GM18519 (cell line): Measurements from ENCODE around the gene HOXB5.

ENCODE experiments used
- ATAC-seq: cut with Tn5 transposase; IDR thresholded peaks from one replicate; pipeline ENCODE4 v1.9.1; 2021; ENCODE audit warnings: mild to moderate bottlenecking, moderate library complexity; ENCODE audit not compliant: unreplicated experiment, low FRiP score

HOXB5 gene

DNA sequence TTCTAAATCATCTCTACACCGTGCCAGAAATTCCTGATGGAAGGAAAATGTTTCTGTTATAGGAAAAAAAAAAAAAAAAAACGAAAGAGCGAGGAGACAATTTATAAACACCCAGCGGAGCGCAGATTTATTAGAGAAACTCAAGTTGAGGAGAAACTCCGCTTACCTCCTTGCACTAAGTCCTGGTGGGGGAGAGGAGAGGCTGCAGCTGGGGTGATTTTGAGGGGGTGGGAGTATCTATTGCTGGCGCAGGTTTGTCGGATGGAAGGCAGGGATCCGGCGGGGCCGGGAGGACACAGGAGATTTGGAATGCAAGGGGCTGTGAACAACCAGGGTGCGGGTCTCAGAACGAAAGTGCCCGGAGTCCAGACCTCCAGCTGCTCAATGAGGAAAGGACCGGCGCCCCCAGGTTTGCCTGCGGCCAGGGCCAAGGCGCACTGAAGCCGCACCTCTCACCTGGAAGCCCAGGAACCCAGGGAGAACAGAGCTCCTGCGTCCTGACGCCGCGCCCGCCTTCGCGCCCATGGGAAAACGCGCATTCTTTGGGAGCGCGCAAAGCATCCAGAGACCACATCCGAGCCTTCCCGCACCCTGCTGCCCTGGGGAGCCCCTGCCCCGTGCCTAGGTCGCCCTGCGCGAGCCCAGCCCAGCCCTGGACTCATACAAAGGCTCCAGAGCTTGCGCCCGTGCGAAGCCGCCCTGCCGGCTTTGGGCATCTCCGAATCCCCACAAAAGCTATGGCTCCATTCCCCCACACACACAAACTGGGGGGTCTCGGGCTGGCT is 24.1 kb upstream of the HOXB5 start:
- ATAC-seq = no peak

DNA sequence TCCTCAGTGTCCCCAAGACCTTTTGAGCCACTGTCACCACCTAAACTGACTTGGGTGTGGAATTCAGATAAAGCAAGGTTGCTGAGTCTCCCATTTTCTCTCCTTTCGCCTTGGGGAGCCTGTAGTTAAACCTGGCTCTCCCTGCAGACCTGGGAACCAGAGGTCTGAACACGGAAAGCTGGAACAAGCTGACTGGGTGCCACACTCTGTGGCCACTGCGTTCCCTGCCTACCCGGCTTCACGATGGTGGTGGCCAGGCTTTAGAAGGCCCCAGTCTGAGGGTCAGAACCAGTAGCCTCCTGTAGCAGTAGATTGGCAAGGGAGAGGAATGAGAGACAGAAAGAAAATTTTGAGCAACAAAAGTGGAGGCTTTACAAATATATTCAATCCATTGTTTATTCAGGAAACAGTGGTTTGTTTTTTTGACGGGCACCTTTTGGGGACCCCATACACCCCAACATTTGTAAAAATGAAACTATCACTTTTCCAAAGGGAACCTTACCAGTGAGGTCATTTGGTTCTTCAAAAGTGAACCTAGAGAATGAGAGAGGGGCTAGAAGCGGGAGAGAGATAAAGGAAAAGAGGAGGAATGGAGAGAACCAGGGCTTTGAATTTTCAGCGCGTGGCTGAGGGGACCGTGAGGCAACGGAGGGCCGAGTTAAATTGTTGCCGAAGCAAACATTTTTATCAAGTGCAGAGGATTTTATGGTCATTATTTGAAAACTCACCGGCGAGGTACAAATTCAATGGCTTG is 23.3 kb upstream of the HOXB5 start:
- no peak for ATAC-seq

- ATAC-seq = no peak
These were observed 22.6 kb upstream of the HOXB5 start for GRCh38 chr17:48615963-48616716.

GRCh38 chr17:48615047-48615962 is 21.7 kb upstream of the HOXB5 start, which contains the start of gene HOXB8:
Gene HOXB8, minus strand, starts transcription at chr17:48615292. Its CDS starts 588 bp downstream, at chr17:48614704.
- no peak for ATAC-seq

GRCh38 chr17:48613862-48614694 is 20.5 kb upstream of the HOXB5 start:
- no peak for ATAC-seq

- ATAC-seq = no peak
These were observed 19.5 kb upstream of the HOXB5 start for GRCh38 chr17:48612854-48613691.

DNA sequence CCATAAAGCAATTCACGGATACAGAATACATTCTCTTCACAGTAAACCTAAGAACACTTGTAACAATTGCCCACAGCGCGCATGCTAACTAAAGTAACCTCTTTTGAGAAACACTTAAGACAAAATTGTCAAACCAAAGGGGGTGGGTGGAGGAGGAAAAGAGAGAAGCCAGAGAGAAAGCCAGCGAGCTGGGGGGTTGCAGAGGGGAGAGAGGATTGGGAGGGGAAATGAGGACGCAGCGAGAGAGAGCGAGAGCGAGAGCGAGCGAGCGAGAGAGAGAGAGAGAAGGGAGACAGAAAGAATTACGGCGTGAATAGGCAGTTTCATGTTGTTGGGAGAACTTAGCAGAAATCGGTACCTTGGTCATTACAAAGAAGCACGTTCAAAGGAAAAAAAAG is 18.9 kb upstream of the HOXB5 start:
- no peak for ATAC-seq

DNA sequence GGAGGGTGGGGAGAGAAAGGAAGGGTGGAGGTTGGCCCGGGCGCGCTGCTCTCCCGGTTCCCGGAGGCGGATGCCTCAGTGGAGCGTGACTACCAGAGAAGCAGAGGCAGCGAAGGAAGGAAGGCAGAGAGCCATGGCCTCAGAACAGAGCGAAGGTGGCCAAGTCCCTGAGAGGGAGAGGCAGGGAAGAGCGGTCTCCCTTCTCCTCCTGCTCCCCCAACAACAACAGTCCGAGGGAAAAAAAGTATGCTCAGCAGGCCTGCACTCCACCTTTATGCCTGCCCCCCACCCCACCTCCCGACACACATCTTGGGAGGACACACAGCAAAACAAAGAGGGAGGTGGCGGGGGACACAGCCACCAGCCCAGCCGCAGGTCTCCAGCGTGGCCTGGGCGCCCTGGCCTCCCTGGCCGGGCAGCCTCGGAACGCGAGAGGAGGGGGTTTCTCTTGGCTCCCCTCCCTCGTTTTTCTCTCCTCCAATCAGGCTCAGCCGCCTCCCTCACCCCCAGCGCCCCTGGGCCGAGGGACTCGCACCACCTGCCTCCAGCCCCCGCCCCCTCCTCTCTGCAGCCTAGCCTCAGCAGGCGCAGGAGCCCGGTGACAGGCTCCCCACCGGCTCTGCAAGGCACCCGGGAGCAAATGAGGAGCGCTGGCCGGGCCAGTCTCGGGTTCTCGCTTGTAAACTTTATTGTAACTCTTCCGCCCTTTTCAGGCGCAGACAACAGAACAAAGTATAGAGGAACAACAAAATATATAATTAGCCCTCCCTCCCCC is 18.3 kb upstream of the HOXB5 start:
- no peak for ATAC-seq

GRCh38 chr17:48611213-48611612 is 17.6 kb upstream of the HOXB5 start:
- no peak for ATAC-seq

DNA sequence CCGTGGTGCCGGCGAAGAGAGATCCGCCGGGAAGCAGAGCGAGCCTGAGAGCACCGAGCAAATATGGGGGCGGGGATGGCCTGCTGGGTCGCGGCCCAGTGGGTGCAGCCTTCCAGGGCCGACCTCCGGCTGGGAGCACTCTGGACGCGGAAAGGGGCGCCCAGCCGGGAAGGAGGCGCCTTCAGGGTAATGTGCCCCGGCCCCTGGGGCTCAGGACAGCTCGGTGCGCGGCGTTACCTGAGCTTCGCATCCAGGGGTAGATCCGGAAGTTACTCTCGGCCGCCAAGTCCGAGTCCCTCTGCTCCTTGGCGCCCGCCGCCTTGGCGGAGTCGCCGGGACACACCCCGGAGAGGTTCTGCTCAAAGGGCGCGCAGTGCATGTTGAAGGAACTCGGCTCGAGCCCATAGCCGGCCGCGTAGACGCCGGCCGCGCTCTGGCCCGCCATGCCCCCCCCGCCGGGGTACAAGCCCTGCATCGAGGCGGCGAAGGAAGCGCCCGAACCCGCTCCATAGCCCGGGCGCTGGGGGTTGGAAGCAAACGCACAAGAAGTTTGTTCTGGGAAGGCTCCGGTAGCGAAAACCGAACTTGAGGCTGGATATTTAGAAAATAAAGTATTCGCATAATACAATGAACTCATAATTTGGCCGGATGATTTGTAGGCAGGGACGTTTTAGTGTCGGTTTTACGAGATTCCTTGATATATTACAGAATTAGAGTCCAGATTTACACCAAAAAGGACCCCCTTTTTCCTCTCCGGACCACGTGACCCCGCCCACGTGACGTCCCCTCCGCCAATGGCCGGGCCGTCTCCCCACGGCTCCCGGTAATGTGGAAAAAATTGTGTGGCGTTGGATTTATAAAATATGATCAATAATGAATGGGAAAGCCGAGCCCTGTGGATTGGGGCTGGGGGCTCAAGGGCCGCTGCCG is 17.0 kb upstream of the HOXB5 start, which contains the start of gene HOXB7:
Gene HOXB7, minus strand, starts transcription at position 736 of the 930 bp plus-strand sequence. Its CDS starts 99 bp downstream, at position 637.
- no peak for ATAC-seq

DNA sequence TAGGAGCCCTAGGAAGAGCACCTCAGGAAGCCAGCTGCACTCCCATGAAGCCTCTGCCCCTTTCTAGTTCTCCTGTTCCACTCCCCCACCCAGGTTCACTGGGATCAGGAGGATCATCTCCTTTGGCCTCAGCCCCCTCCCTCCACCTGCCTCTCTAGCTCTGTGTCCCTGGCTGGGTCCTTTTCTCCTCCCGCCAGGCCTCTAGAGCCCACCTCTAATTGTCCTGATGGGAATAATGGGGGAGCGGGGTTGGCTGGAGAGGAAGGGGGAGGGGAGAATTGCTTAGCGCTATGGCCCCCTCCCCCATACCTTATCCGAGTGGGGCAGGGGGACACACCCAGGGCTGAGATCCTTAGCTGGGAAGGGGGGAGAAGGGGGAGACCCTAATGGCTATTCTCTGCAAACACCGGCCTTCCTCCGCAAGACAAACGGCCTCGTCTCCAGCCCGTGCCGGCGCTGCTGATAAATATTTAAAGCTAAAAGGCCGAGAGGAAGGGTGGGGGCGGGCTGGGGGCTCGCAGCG is 16.2 kb upstream of the HOXB5 start:
- ATAC-seq = no peak

- ATAC-seq = no peak
These were observed 15.5 kb upstream of the HOXB5 start for GRCh38 chr17:48609033-48609432.

- ATAC-seq = no peak
These were observed 14.9 kb upstream of the HOXB5 start for GRCh38 chr17:48608494-48608834.

DNA sequence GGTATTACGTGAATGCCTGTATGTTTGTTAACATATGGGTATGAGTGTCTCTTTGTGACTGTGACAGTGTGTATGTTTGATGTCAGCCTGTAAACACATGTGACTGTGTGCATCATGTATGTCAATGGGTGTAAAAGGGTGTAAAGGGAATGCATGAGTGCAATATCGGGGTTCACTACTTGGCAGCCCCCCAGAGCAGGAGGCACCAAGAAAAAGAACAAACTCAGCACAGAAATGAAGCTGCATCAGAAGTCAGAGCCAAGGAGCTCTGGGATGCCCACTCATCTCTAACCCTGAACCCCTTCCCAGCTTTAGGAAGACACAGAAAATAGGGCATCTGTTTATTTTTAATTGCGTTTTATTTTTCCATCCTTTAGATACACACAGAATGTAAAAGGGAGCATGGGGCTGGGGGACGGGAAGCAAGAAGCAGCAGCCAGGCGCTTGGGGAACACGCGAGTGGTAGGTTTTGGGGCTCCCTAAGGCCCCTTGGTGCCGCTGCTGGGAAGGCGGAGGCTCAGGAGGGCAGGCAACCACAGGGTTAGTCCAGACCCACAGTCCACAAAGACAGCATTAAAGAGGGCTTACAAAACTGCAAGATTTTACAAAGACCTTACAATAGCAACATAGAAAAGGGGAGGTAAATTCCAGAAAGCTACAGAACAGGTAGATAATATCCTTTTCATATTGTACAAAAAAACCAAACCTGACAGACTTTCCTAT is 13.5 kb upstream of the HOXB5 start:
- ATAC-seq = no peak

DNA sequence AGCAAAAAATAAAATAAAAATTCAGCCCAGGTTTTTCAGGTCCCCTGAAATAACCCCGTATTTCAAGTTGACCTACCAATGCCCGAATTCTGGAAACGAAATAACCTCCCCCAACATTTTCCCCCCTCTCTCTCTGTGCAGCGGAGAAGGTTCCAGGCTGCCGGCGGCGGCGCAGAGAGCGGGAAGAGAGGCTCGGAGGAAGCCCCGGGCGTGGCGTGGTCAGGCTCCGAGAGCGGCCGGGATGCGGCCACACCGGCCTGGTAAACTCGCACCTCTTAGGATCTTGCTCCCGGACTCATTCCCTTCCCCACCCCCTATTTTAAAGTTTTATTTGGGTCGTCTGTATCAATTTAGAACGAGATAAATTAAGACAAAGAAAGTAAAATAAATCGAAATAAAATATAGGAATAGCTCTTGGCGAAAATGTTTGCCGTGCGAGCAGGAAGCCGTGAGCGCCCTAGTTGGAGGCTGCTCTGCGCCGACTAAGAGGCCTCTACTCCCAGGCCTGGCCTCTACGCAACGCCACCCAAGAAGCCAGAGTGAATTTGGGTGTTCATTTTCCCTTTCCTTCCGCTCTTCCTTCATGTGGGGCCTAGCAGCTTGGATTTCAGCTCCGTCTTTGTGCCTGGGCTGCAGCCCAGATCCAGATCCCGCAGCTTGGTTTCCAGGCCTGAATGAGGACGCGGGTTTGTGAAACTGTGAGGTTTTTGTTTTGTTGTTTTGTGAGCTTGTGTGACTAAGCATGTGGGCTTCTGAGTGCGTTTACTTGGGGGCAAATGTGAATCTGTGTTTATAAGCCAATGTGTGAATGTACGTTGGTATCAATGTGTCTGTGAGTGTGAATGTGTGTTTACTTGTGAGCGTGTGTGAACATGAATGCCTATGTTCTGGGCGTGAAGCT is 12.7 kb upstream of the HOXB5 start:
- no peak for ATAC-seq
